GM19099 (cell line): ENCODE data around the gene IFIT2.

ENCODE experiments used
- POLR2A ChIP-seq: IDR thresholded peaks from 3 replicates; pipeline ENCODE4 v1.6.1; 2011; ENCODE audit warnings: low read depth; ENCODE audit not compliant: insufficient read length; ENCODE audit errors: extremely low read depth

Gene IFIT2

GRCh38 chr10:89302625-89303024 lies 779 bp downstream of the IFIT2 start:
- no peak for TF ChIP-seq POLR2A

GRCh38 chr10:89303161-89303560 lies 1.3 kb downstream of the IFIT2 start:
- TF ChIP-seq POLR2A = no peak

- TF ChIP-seq POLR2A = no peak
Measured at GRCh38 chr10:89304026-89304425, 2.2 kb downstream of the IFIT2 start.

- TF ChIP-seq POLR2A = no peak
Measured at GRCh38 chr10:89304446-89304845, 2.6 kb downstream of the IFIT2 start.

- TF ChIP-seq POLR2A = no peak
Measured at GRCh38 chr10:89304925-89305324, 3.1 kb downstream of the IFIT2 start.

GRCh38 chr10:89305766-89306433 lies 4.1 kb downstream of the IFIT2 start:
- TF ChIP-seq POLR2A = no peak

GRCh38 chr10:89306434-89307268 lies 4.8 kb downstream of the IFIT2 start:
- no peak for TF ChIP-seq POLR2A

GRCh38 chr10:89307269-89307577 lies 5.4 kb downstream of the IFIT2 start:
- TF ChIP-seq POLR2A = no peak

- TF ChIP-seq POLR2A = no peak
Measured at GRCh38 chr10:89308266-89308665, 6.4 kb downstream of the IFIT2 start.

GRCh38 chr10:89308736-89309135 lies 6.9 kb downstream of the IFIT2 start:
- TF ChIP-seq POLR2A = no peak

- no peak for TF ChIP-seq POLR2A
Measured at GRCh38 chr10:89309156-89310055, 7.6 kb downstream of the IFIT2 start.

GRCh38 chr10:89310056-89310893 lies 8.4 kb downstream of the IFIT2 start:
- no peak for TF ChIP-seq POLR2A

- TF ChIP-seq POLR2A = no peak
Measured at GRCh38 chr10:89312973-89313372, 11.1 kb downstream of the IFIT2 start.

- no peak for TF ChIP-seq POLR2A
Measured at GRCh38 chr10:89314676-89315075, 12.8 kb downstream of the IFIT2 start.
